ENCODE data around the gene FKBP15. TPM values are rescaled to one million over a fixed set of nuclear protein-coding genes. Genes with fewer than 3 reads are reported as not detected.

FKBP15 gene
- total and polyA plus RNA-seq, 2 of the 13 experiments (the other 11 are each of a cell fraction or from before 2014, with no cell fraction given), result 12.3 to 18.6 TPM

- no peak for TF ChIP-seq ZNF331 (CRISPR knock-in tag; IDR thresholded peaks at IDR 0.05)
- TF ChIP-seq RFX3 (CRISPR knock-in tag; IDR thresholded peaks at IDR 0.05), result no peak
- peak; percentile 11; the same call in 1 of the 2 replicates for TF ChIP-seq HNF4A (CRISPR knock-in tag; IDR thresholded peaks at IDR 0.05)
- no peak for TF ChIP-seq ZNF513 (CRISPR knock-in tag; conservative IDR thresholded peaks at IDR 0.05)
- no peak for TF ChIP-seq ZBTB49 (CRISPR knock-in tag; IDR thresholded peaks at IDR 0.05; ENCODE audit: borderline replicate concordance)
- TF ChIP-seq CHD2 (IDR thresholded peaks at IDR 0.05; ENCODE audit: low read depth, low read length), result no peak
- TF ChIP-seq IRF2 (CRISPR knock-in tag; IDR thresholded peaks at IDR 0.05), result no peak
- no peak for TF ChIP-seq RBFOX2 (IDR thresholded peaks at IDR 0.05; ENCODE audit: low read depth, low read length)
- no peak for TF ChIP-seq SMYD3 (CRISPR knock-in tag; IDR thresholded peaks at IDR 0.05)
- TF ChIP-seq POGZ (CRISPR knock-in tag; IDR thresholded peaks at IDR 0.05), result no peak
- no peak for TF ChIP-seq ARNT (IDR thresholded peaks at IDR 0.05)
- no peak for TF ChIP-seq ZNF326 (CRISPR knock-in tag; IDR thresholded peaks at IDR 0.05; ENCODE audit: borderline replicate concordance)
- no peak for TF ChIP-seq ZBTB3 (CRISPR knock-in tag; IDR thresholded peaks at IDR 0.05; ENCODE audit: borderline replicate concordance, low read depth)
- TF ChIP-seq HCFC1 (IDR thresholded peaks at IDR 0.05; ENCODE audit: low read depth, low read length), result no peak
- no peak for TF ChIP-seq ZNF207 (IDR thresholded peaks at IDR 0.05; ENCODE audit: borderline replicate concordance)
- 0 out of 2 replicates have a peak, but pooled peaks have one; percentile 16 for TF ChIP-seq CCDC6 (CRISPR knock-in tag; IDR thresholded peaks at IDR 0.05)
- no peak for TF ChIP-seq PAF1 (CRISPR knock-in tag; IDR thresholded peaks at IDR 0.05)
- no peak for TF ChIP-seq ZNF180 (CRISPR knock-in tag; IDR thresholded peaks at IDR 0.05; ENCODE audit: borderline replicate concordance, low read depth)
- TF ChIP-seq ETV5 (CRISPR knock-in tag; IDR thresholded peaks at IDR 0.05; ENCODE audit: borderline replicate concordance), result no peak
- TF ChIP-seq CBX1 (IDR thresholded peaks at IDR 0.05; ENCODE audit: low read depth), result no peak
- TF ChIP-seq HIC2 (CRISPR knock-in tag; IDR thresholded peaks at IDR 0.05; ENCODE audit: low read depth), result no peak
- no peak for TF ChIP-seq RFX5 (IDR thresholded peaks at IDR 0.05; ENCODE audit: low read depth, low read length)
- TF ChIP-seq ZBTB7B (CRISPR knock-in tag; IDR thresholded peaks at IDR 0.05), result no peak
- TF ChIP-seq ZNF850 (CRISPR knock-in tag; conservative IDR thresholded peaks at IDR 0.05), result no peak
- TF ChIP-seq BHLHE40 (IDR thresholded peaks at IDR 0.05; ENCODE audit: low read length), result no peak
- TF ChIP-seq ZNF580 (CRISPR knock-in tag; IDR thresholded peaks at IDR 0.05; ENCODE audit: borderline replicate concordance, low read depth), result no peak
- TF ChIP-seq TARDBP (CRISPR knock-in tag; IDR thresholded peaks at IDR 0.05), result no peak
These were observed 83.6 kb downstream of the FKBP15 start (continued) for GRCh38 chr9:113137196-113138168.

Data from HepG2 (cell line).